ENCODE data around the gene DCX. TPM values are rescaled to one million over a fixed set of nuclear protein-coding genes. Genes with fewer than 3 reads are reported as not detected.

The DCX gene
- total RNA-seq = not detected in 2 replicates

DNA sequence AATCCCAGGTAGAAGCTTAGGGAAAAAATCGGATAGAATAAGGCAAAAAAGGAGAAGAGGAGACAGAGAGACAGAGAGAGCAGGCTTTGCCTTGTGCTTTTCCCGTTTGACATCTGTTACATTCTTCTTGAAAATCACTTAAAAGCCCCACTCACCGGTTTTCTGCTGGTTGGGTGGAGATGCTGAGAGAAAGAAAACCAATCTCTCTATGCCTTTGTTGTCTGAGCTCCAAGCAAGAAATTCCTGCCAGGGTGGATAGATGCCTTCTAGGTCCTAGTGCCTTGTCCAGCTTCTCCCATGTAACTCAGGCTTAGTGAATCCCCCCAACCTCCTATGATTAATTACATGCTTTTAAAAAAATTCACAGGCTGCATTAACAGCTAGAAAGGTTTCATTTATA lies at the start of gene DCX:
Gene DCX, minus strand, starts transcription at position 210 of the 400 bp plus-strand sequence. CDS start 1,794 bp downstream, outside the sequence.

DNA sequence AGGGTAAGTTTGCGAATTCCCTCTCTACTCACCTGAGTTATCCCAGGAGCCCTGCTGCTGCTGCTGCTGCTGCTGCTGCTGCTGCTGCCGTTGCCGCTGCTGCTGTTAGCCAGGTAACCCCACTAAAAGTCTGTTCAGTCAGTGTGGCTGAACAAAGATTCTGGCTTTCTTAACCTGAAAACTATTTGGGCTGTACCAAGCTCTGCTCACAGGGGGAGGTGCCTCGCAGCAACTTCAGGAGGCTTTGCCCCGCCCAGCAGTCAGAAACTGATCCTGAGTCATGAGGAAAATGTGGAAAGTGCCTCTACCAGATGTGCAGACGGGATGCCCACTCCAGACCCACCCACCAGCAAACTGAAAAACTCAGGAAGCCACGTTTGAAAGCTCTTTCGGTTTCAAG lies 141.7 kb downstream of the DCX start, which contains the start of gene CAPN6:
Gene CAPN6, minus strand, starts transcription at position 145 of the 400 bp plus-strand sequence. CDS start 6,547 bp downstream, outside the sequence.

Small RNAs within 50 kb of the gene (small RNA-seq; reads per million reads assigned to genes)
- gene RNU6-496P = 1.8 reads per million, percentile 44 among the genes with 10 or more reads in this experiment

Other genes with a start within 250 kb of the DCX start
- not detected in 2 replicates for gene CAPN6, start 141.7 kb downstream of the DCX start, total RNA-seq
- not detected in 2 replicates for gene SERTM2, start 99.5 kb upstream of the DCX start, total RNA-seq